Suprapubic skin (tissue), 4 donors: ENCODE measurements around the gene DDX28.

Experiments used
- CTCF ChIP-seq, 2 donors: fragments of 200-600 bp in 1 of 2; fragments of 450-650 bp in 1 of 2; sonication (generic) in 1 of 2; IDR thresholded peaks; one replicate each; pipeline ENCODE4 v1.5.1; 2016 to 2019; ENCODE audit warnings: antibody characterized with exemption in 2 of 2, mild to moderate bottlenecking in 1 of 2, moderate library complexity in 1 of 2
- EP300 ChIP-seq: sonication (generic); formaldehyde crosslinking; IDR thresholded peaks from one replicate; pipeline ENCODE4 v1.6.1; 2017; ENCODE audit warnings: antibody characterized with exemption
- POLR2A ChIP-seq, 2 donors: fragments of 450-650 bp; IDR thresholded peaks; one replicate each; pipeline ENCODE4 v1.6.1; 2017; ENCODE audit warnings: antibody characterized with exemption in 2 of 2, mild to moderate bottlenecking in 2 of 2, moderate library complexity in 2 of 2
- POLR2AphosphoS5 ChIP-seq, 3 donors: sonication (generic); formaldehyde crosslinking; IDR thresholded peaks; one replicate each; pipeline ENCODE4 v1.6.1; 2017; ENCODE audit warnings: antibody characterized with exemption in 3 of 3

GRCh38 chr16:68031951-68032350 lies 8.9 kb upstream of the DDX28 start:
- TF ChIP-seq CTCF (IDR thresholded peaks at IDR 0.05) (no peak), POLR2A (IDR thresholded peaks at IDR 0.05) (no peak), POLR2AphosphoS5 (IDR thresholded peaks at IDR 0.05) (no peak), EP300 (no peak)
